Peyer's patch (tissue), 4 donors: Measurements from ENCODE around the gene ADAM15.

Experiments used
- CTCF ChIP-seq, 6 experiments: fragments of 450-650 bp in 4 of 6; fragments of 200-600 bp in 2 of 6; sonication (generic) in 1 of 6; IDR thresholded peaks; one replicate each; pipeline ENCODE4 v1.5.1; 2017 to 2019; ENCODE audit warnings: antibody characterized with exemption in 6 of 6, mild to moderate bottlenecking in 3 of 6, moderate library complexity in 1 of 6
- POLR2A ChIP-seq, 2 donors: fragments of 450-650 bp; IDR thresholded peaks; one replicate each; pipeline ENCODE4 v1.5.1; 2017; ENCODE audit warnings: antibody characterized with exemption in 2 of 2, mild to moderate bottlenecking in 2 of 2, moderate library complexity in 2 of 2

DNA sequence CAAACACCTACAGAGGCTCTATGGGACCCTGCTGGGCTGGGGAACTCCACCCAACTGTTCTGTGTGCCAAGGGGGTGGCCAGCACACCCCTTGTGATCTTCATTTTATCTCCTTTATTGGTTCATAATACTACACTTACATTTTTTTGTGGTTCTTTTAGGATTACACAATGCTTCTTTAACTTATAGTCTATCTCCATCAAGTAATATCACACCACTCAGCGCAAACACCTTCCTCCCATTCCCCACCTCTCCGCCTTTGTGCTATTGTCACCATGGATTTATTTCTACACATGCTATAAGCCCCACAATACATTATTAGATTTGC is 43.5 kb downstream of the ADAM15 start:
- TF ChIP-seq CTCF (IDR thresholded peaks at IDR 0.05): no peak
- no peak for TF ChIP-seq POLR2A (IDR thresholded peaks at IDR 0.05)
